H7 (cell line): Measurements from ENCODE around the gene PPBP. TPM values are rescaled to one million over a fixed set of nuclear protein-coding genes. Genes with fewer than 3 reads are reported as not detected.

Experiments
- DNase-seq: peaks from one replicate; pipeline ENCODE4 v3.0.0; 2012
- H3K27me3 ChIP-seq: 2 replicates; pipeline ENCODE4 v1.6.0; 2011; ENCODE audit warnings: mild to moderate bottlenecking, low read length; ENCODE audit not compliant: control insufficient read depth, insufficient read depth
- H3K36me3 ChIP-seq: replicated peaks from 2 replicates; pipeline ENCODE4 v1.5.1; 2011; ENCODE audit warnings: low read length; ENCODE audit not compliant: control insufficient read depth, insufficient read depth
- H3K4me3 ChIP-seq: 2 replicates; pipeline ENCODE4 v1.5.1; 2011; ENCODE audit warnings: low read depth, mild to moderate bottlenecking, control low read depth, low read length, moderate library complexity; ENCODE audit not compliant: insufficient read depth
- total RNA-seq: library from RNA; depleted of rRNA; stranded (reverse); fragments of >200 nt; shearing (Covaris generic); gene quantifications from 2 replicates; pipeline ENCODE4 v1.2.3, GENCODE V29; 2014; rRNA removed

The PPBP gene
- total RNA-seq, result not detected in 2 replicates

GRCh38 chr4:73988061-73988460, at the start of gene PPBP:
PPBP (minus strand) TSS chr4:73988190; CDS start chr4:73988103, 87 bp downstream.
- no peaks in the 10 kb centered on the region for H3K36me3 ChIP-seq
- DNase-seq, result no peak
- no peak within 1 kb of the TSS for H3K4me3 ChIP-seq
- no peaks in the 10 kb centered on the region for H3K27me3 ChIP-seq

- H3K4me3 ChIP-seq, result peak overlapping the region; percentile 69; the same call in 1 of the 2 replicates
- peak; percentile 23 for DNase-seq
- no peaks in the 10 kb centered on the region for H3K36me3 ChIP-seq
- peaks cover 7% of the 10 kb centered on the region for H3K27me3 ChIP-seq
These were observed 49.3 kb upstream of the PPBP start for GRCh38 chr4:74037076-74037955.

GRCh38 chr4:74033739-74034138, 45.7 kb upstream of the PPBP start:
- Histone ChIP-seq H3K4me3 (no peak overlapping the region), H3K27me3 (peaks cover 3% of the 10 kb centered on the region; the same call in 1 of the 2 replicates), H3K36me3 (no peaks in the 10 kb centered on the region)
- no peak for DNase-seq

- no peak for DNase-seq
- Histone ChIP-seq H3K36me3 (no peaks in the 10 kb centered on the region), H3K27me3 (no peaks in the 10 kb centered on the region), H3K4me3 (no peak overlapping the region)
These were observed 44.1 kb upstream of the PPBP start for GRCh38 chr4:74032064-74032463.

- Histone ChIP-seq H3K27me3 (no peaks in the 10 kb centered on the region), H3K4me3 (no peak overlapping the region), H3K36me3 (no peaks in the 10 kb centered on the region)
- no peak for DNase-seq
These were observed 43.6 kb upstream of the PPBP start for GRCh38 chr4:74031576-74031975.

- Histone ChIP-seq H3K27me3 (no peaks in the 10 kb centered on the region), H3K4me3 (no peak overlapping the region), H3K36me3 (no peaks in the 10 kb centered on the region)
- no peak for DNase-seq
These were observed 42.3 kb upstream of the PPBP start for GRCh38 chr4:74030285-74030684.

GRCh38 chr4:74028504-74028903, 40.5 kb upstream of the PPBP start:
- Histone ChIP-seq H3K36me3 (no peaks in the 10 kb centered on the region), H3K27me3 (no peaks in the 10 kb centered on the region), H3K4me3 (no peak overlapping the region)
- DNase-seq, result no peak

GRCh38 chr4:74023709-74024108, 35.7 kb upstream of the PPBP start:
- no peak for DNase-seq
- Histone ChIP-seq H3K36me3 (no peaks in the 10 kb centered on the region), H3K4me3 (no peak overlapping the region), H3K27me3 (no peaks in the 10 kb centered on the region)

- Histone ChIP-seq H3K27me3 (no peaks in the 10 kb centered on the region), H3K36me3 (no peaks in the 10 kb centered on the region), H3K4me3 (no peak overlapping the region)
- DNase-seq, result no peak
These were observed 33.6 kb upstream of the PPBP start for GRCh38 chr4:74021601-74022000.

GRCh38 chr4:74018771-74019170, 30.8 kb upstream of the PPBP start:
- H3K4me3 ChIP-seq, result no peak overlapping the region

GRCh38 chr4:74018116-74018515, 30.1 kb upstream of the PPBP start:
- no peak for DNase-seq
- Histone ChIP-seq H3K36me3 (no peaks in the 10 kb centered on the region), H3K27me3 (no peaks in the 10 kb centered on the region), H3K4me3 (no peak overlapping the region)

More at GRCh38 chr4:74018771-74019170, 30.8 kb upstream of the PPBP start:
- DNase-seq, result no peak
- Histone ChIP-seq H3K36me3 (no peaks in the 10 kb centered on the region), H3K27me3 (no peaks in the 10 kb centered on the region)

- no peaks in the 10 kb centered on the region for H3K36me3 ChIP-seq
- H3K4me3 ChIP-seq, result no peak overlapping the region
- H3K27me3 ChIP-seq, result no peaks in the 10 kb centered on the region
- DNase-seq, result no peak
These were observed 28.1 kb upstream of the PPBP start for GRCh38 chr4:74016068-74016467.

GRCh38 chr4:74015126-74015780, 27.3 kb upstream of the PPBP start:
- no peaks in the 10 kb centered on the region for H3K36me3 ChIP-seq
- no peaks in the 10 kb centered on the region for H3K27me3 ChIP-seq
- H3K4me3 ChIP-seq, result no peak overlapping the region
- no peak for DNase-seq

GRCh38 chr4:74014332-74014731, 26.3 kb upstream of the PPBP start:
- Histone ChIP-seq H3K36me3 (no peaks in the 10 kb centered on the region), H3K4me3 (no peak overlapping the region), H3K27me3 (no peaks in the 10 kb centered on the region)
- no peak for DNase-seq

- Histone ChIP-seq H3K36me3 (no peaks in the 10 kb centered on the region), H3K27me3 (no peaks in the 10 kb centered on the region)
- DNase-seq, result no peak
These were observed 25.3 kb upstream of the PPBP start for GRCh38 chr4:74013264-74013663.

More at GRCh38 chr4:74013264-74013663, 25.3 kb upstream of the PPBP start:
- no peak overlapping the region for H3K4me3 ChIP-seq
